B cell (primary cell): Measurements from ENCODE around the gene SLC2A6. TPM values are rescaled to one million over a fixed set of nuclear protein-coding genes. Genes with fewer than 3 reads are reported as not detected.

Source experiments
- ATAC-seq: fragments of 200-7000 bp; cut with Tn5 transposase; one replicate; pipeline ENCODE4 v1.10.0; 2021; ENCODE audit warnings: low read depth, mild to moderate bottlenecking, moderate number of reproducible peaks, moderate library complexity
- CTCF ChIA-PET: fragments of 350-600 bp; sonication (Branson Sonifier 250); formaldehyde crosslinking; loops from one replicate; lab custom pipeline; 2021; ENCODE audit warnings: antibody characterized with exemption, inconsistent platforms; lab: Charles Lee
- POLR2A ChIA-PET: fragments of 350-600 bp; sonication (Branson Sonifier 250); formaldehyde crosslinking; loops from one replicate; lab custom pipeline; 2021; ENCODE audit warnings: antibody characterized with exemption; lab: Charles Lee
- DNase-seq: peaks from one replicate; pipeline ENCODE4 v3.0.0; 2013
- H2AFZ ChIP-seq: 2 replicates; pipeline ENCODE4 v1.6.1; 2012; ENCODE audit warnings: mild to moderate bottlenecking, low read depth, low read length; ENCODE audit not compliant: insufficient read depth, poor library complexity, severe bottlenecking
- H3K27ac ChIP-seq, 2 donors: 1 replicate in 1 of 2; 2 replicates in 1 of 2; pipeline ENCODE4 v1.5.1; 2012 to 2013; ENCODE audit warnings: low read length in 2 of 2, mild to moderate bottlenecking in 2 of 2, moderate library complexity in 1 of 2
- H3K27me3 ChIP-seq, 4 experiments: fragments of 200-600 bp in 1 of 4; sonication (generic) in 1 of 4; replicated peaks in 1 of 4; 1 replicate in 2 of 4; 2 replicates in 2 of 4; pipeline versions ENCODE4 v1.6.1 to v1.7.0; 2013 to 2016; ENCODE audit warnings: low read length in 3 of 4, mild to moderate bottlenecking in 2 of 4, mixed read lengths in 1 of 4, moderate library complexity in 1 of 4; ENCODE audit not compliant: insufficient read depth in 4 of 4, control insufficient read depth in 3 of 4; ENCODE audit errors: control extremely low read depth in 1 of 4
- H3K36me3 ChIP-seq, 2 experiments: replicated peaks in 1 of 2; 1 replicate in 1 of 2; 2 replicates in 1 of 2; pipeline versions ENCODE4 v1.6.1 to v1.7.1; 2013; ENCODE audit warnings: low read length in 1 of 2; ENCODE audit not compliant: insufficient read depth in 2 of 2, control insufficient read depth in 1 of 2; ENCODE audit errors: control extremely low read depth in 1 of 2, extremely low read depth in 1 of 2
- H3K4me1 ChIP-seq, 2 donors: fragments of 200-600 bp in 1 of 2; sonication (generic) in 1 of 2; 1 replicate in 1 of 2; 2 replicates in 1 of 2; pipeline versions ENCODE4 v1.5.1 to v1.6.1; 2013 to 2017; ENCODE audit warnings: low read length in 2 of 2; ENCODE audit not compliant: control insufficient read depth in 2 of 2, insufficient read depth in 2 of 2
- H3K4me2 ChIP-seq: replicated peaks from 2 replicates; pipeline ENCODE3; 2012; ENCODE audit warnings: mild to moderate bottlenecking, low read depth, low read length; ENCODE audit not compliant: poor library complexity, severe bottlenecking
- H3K4me3 ChIP-seq, 5 experiments: fragments of 200-600 bp in 1 of 5; sonication (generic) in 1 of 5; 1 replicate in 3 of 5; 2 replicates in 2 of 5; pipeline versions ENCODE4 v1.5.1 to v1.7.0; 2011 to 2016; ENCODE audit warnings: low read length in 4 of 5, mild to moderate bottlenecking in 4 of 5, low read depth in 2 of 5, control low read depth in 1 of 5, moderate library complexity in 1 of 5; ENCODE audit not compliant: insufficient read depth in 1 of 5; ENCODE audit errors: control extremely low read depth in 1 of 5, extremely low read depth in 1 of 5
- H3K79me2 ChIP-seq: fragments of 200-600 bp; sonication (generic); one replicate; pipeline ENCODE4 v1.6.0; 2016; ENCODE audit warnings: low read length; ENCODE audit not compliant: control insufficient read depth, insufficient read depth
- H3K9ac ChIP-seq: fragments of 200-600 bp; sonication (generic); 2 replicates; pipeline ENCODE4 v1.6.1; 2017; ENCODE audit warnings: mild to moderate bottlenecking, low read length, moderate library complexity
- H3K9me3 ChIP-seq, 3 donors: one replicate each; pipeline versions ENCODE4 v1.6.1 to v1.7.1; 2013; ENCODE audit warnings: low read length in 2 of 3; ENCODE audit not compliant: control insufficient read depth in 2 of 3, insufficient read depth in 1 of 3; ENCODE audit errors: control extremely low read depth in 1 of 3
- H4K20me1 ChIP-seq: 2 replicates; pipeline ENCODE4 v1.6.0; 2012; ENCODE audit warnings: mild to moderate bottlenecking, low read length; ENCODE audit not compliant: insufficient read depth, control insufficient read depth, poor library complexity, severe bottlenecking
- H3K27ac Mint-ChIP-seq: one replicate; pipeline ENCODE4 v1.8.0; 2021; ENCODE audit warnings: mixed read lengths
- H3K27me3 Mint-ChIP-seq: one replicate; pipeline ENCODE4 v1.8.0; 2021; ENCODE audit warnings: mixed read lengths
- H3K4me1 Mint-ChIP-seq: one replicate; pipeline ENCODE4 v1.8.0; 2021; ENCODE audit warnings: mixed read lengths
- H3K4me3 Mint-ChIP-seq: one replicate; pipeline ENCODE4 v1.8.0; 2021; ENCODE audit warnings: mixed read lengths
- H3K9me3 Mint-ChIP-seq: one replicate; pipeline ENCODE4 v1.8.0; 2022; ENCODE audit warnings: mixed read lengths; ENCODE audit not compliant: insufficient read depth
- CTCF ChIP-seq: fragments of 200-600 bp; IDR thresholded peaks from one replicate; pipeline ENCODE4 v1.8.0; 2022; ENCODE audit warnings: antibody characterized with exemption, mild to moderate bottlenecking
- EZH2 ChIP-seq: IDR thresholded peaks from 2 replicates; pipeline ENCODE4 v1.6.1; 2012; ENCODE audit warnings: borderline replicate concordance, low read depth, mild to moderate bottlenecking, moderate library complexity, low read length; ENCODE audit not compliant: insufficient read depth, poor library complexity, severe bottlenecking
- WGBS: methylation state at CpG from one replicate; pipeline ENCODE4 v1.1.5; 2013; ENCODE audit warnings: missing lambda C conversion rate; ENCODE audit not compliant: insufficient coverage; 5-methylcytosine and 5-hydroxymethylcytosine counted together
- intact Hi-C: fragments of 100-400 bp; cut with micrococcal nuclease; formaldehyde crosslinking; loops from one replicate; pipeline ENCODE4 v1.10.0; 2022
- polyA plus RNA-seq: library from polyadenylated mRNA; depleted of rRNA; stranded (reverse); fragments of >200 nt; gene quantifications from 2 replicates; pipeline ENCODE4 v1.2.3, GENCODE V29; 2012
- total RNA-seq, 2 donors: library from RNA; stranded (reverse); fragments of 120-200 nt in 1 of 2; gene quantifications; 1 replicate in 1 of 2; 2 replicates in 1 of 2; pipeline versions ENCODE4 v1.2.3 to v1.2.4, GENCODE V29; 2013 to 2022

SLC2A6 gene
- total and polyA plus RNA-seq, 2 donors (not counting 1 experiment from before 2014, with no cell fraction given): 51.8 to 108 TPM

- Mint-ChIP-seq H3K27me3 (peaks cover 15% of the 10 kb centered on the region), H3K9me3 (peaks cover 4% of the 10 kb centered on the region), H3K27ac (no peak overlapping the region), H3K4me3 (no peak overlapping the region), H3K4me1 (no peaks in the 10 kb centered on the region)
- DNase-seq (no peak), ATAC-seq (no peak)
- Histone ChIP-seq H3K36me3 (no peaks in the 10 kb centered on the region), H3K4me3 (no peak overlapping the region), H3K27ac (no peak overlapping the region), H4K20me1 (no peaks in the 10 kb centered on the region), H3K4me2 (no peak overlapping the region), H3K9me3 (peaks cover 3 to 8% (median 5%) of the 10 kb centered on the region in 3 donors), H2AFZ (no peak overlapping the region), H3K79me2 (no peaks in the 10 kb centered on the region), H3K4me1 (peaks cover 0 to 4% of the 10 kb centered on the region in 2 donors), H3K9ac (no peak overlapping the region), H3K27me3 (peaks cover 0 to 13% (median 1%) of the 10 kb centered on the region in 4 experiments)
- intact Hi-C loops: no loop called here
- CTCF ChIA-PET: no interaction called here
- TF ChIP-seq EZH2 (no peak), CTCF (no peak)
- 86% methylated on average over 13 of the region's 18 CpGs for WGBS
- POLR2A ChIA-PET: no interaction called here
Observed at GRCh38 chr9:133506653-133507038, 27.7 kb upstream of the SLC2A6 start.

GRCh38 chr9:133505901-133506652 is 27.2 kb upstream of the SLC2A6 start:
- no peaks in the 10 kb centered on the region for H3K4me1 Mint-ChIP-seq
- H3K27me3 Mint-ChIP-seq: peaks cover 18% of the 10 kb centered on the region
- Histone ChIP-seq H3K27me3 (peaks cover 0 to 16% (median 1%) of the 10 kb centered on the region in 4 experiments), H2AFZ (no peak overlapping the region), H3K27ac (no peak overlapping the region), H3K9ac (no peak overlapping the region), H4K20me1 (no peaks in the 10 kb centered on the region), H3K4me1 (peaks cover 0 to 4% of the 10 kb centered on the region in 2 donors), H3K79me2 (no peaks in the 10 kb centered on the region), H3K4me2 (no peak overlapping the region), H3K9me3 (peaks cover 5 to 14% (median 10%) of the 10 kb centered on the region in 3 donors), H3K4me3 (no peak overlapping the region), H3K36me3 (no peaks in the 10 kb centered on the region)
- H3K27ac Mint-ChIP-seq: no peak overlapping the region
- DNase-seq: no peak
- WGBS: 94% methylated on average over 23 of the region's 23 CpGs
- H3K4me3 Mint-ChIP-seq: no peak overlapping the region
- CTCF ChIA-PET: no interaction called here
- TF ChIP-seq EZH2 (no peak), CTCF (no peak)
- no peak for ATAC-seq
- POLR2A ChIA-PET: no interaction called here
- intact Hi-C loops: no loop called here
- peaks cover 10% of the 10 kb centered on the region for H3K9me3 Mint-ChIP-seq
